ENCODE measurements around the gene SPDEF. TPM values are rescaled to one million over a fixed set of nuclear protein-coding genes. Genes with fewer than 3 reads are reported as not detected.

The SPDEF gene
- polyA plus RNA-seq, 1 donor (not counting 4 experiments of a cell fraction or from before 2014, with no cell fraction given): 0.03 TPM

- H3K4me2 ChIP-seq (ENCODE audit: control insufficient read depth, extremely low read depth, insufficient read depth, low read depth, low read length): no peak overlapping the region
- H3K9ac ChIP-seq (ENCODE audit: control insufficient read depth, extremely low read depth, insufficient read depth, low read length): no peak overlapping the region
- peaks cover 7% of the 10 kb centered on the region for H3K27me3 ChIP-seq (ENCODE audit: control insufficient read depth, extremely low read depth, insufficient read depth, low read length)
- H3K4me1 ChIP-seq (ENCODE audit: control insufficient read depth, extremely low read depth, insufficient read depth, low read length): no peaks in the 10 kb centered on the region
- no peaks in the 10 kb centered on the region for H3K9me1 ChIP-seq (ENCODE audit: control insufficient read depth, extremely low read depth, insufficient read depth, low read length)
- no peaks in the 10 kb centered on the region for H3K9me3 ChIP-seq (ENCODE audit: control insufficient read depth, low read depth, low read length)
- no peaks in the 10 kb centered on the region for H3K36me3 ChIP-seq (ENCODE audit: control insufficient read depth in 2 of 2, extremely low read depth in 1 of 2, insufficient read depth in 2 of 2, low read length in 2 of 2)
- no peak overlapping the region for H3K4me3 ChIP-seq (ENCODE audit: control insufficient read depth in 2 of 3, extremely low read depth in 1 of 3, insufficient read depth in 2 of 3, low read depth in 1 of 3, low read length in 3 of 3)
- no peak overlapping the region for H2AFZ ChIP-seq (ENCODE audit: control insufficient read depth, low read length)
- TF ChIP-seq CTCF (optimal IDR thresholded peaks at IDR 0.05 in 1 of 3, IDR thresholded peaks at IDR 0.05 in 1 of 3, conservative IDR thresholded peaks at IDR 0.05 in 1 of 3; ENCODE audit: extremely low read depth in 1 of 3, insufficient read depth in 2 of 3, low read length in 3 of 3) (no peak), EZH2 (IDR thresholded peaks at IDR 0.05; ENCODE audit: low read length) (no peak)
- no peak for FAIRE-seq
- H3K79me2 ChIP-seq (ENCODE audit: control insufficient read depth, insufficient read depth, low read length): no peaks in the 10 kb centered on the region
- dilution Hi-C loops (cut with MboI; ENCODE audit: extremely low pct_ligation_motif_present, low sequenced_read_pairs): no loop called here
- no peak for DNase-seq (ENCODE audit: low read depth, low spot score)
- H4K20me1 ChIP-seq (ENCODE audit: control insufficient read depth, extremely low read depth, insufficient read depth, low read length): no peaks in the 10 kb centered on the region
- no peak overlapping the region for H3K27ac ChIP-seq (ENCODE audit: control insufficient read depth, insufficient read depth, low read length)
Observed at GRCh38 chr6:34570066-34570833, 14.1 kb upstream of the SPDEF start.

GRCh38 chr6:34569361-34569973, 13.3 kb upstream of the SPDEF start:
- H3K27me3 ChIP-seq (ENCODE audit: control insufficient read depth, extremely low read depth, insufficient read depth, low read length): peaks cover 15% of the 10 kb centered on the region
- no peak for TF ChIP-seq CTCF (optimal IDR thresholded peaks at IDR 0.05 in 1 of 3, IDR thresholded peaks at IDR 0.05 in 1 of 3, conservative IDR thresholded peaks at IDR 0.05 in 1 of 3; ENCODE audit: extremely low read depth in 1 of 3, insufficient read depth in 2 of 3, low read length in 3 of 3)
- no peaks in the 10 kb centered on the region for H3K36me3 ChIP-seq (ENCODE audit: control insufficient read depth in 2 of 2, extremely low read depth in 1 of 2, insufficient read depth in 2 of 2, low read length in 2 of 2)
- DNase-seq (ENCODE audit: low read depth, low spot score) (no peak), FAIRE-seq (no peak)
- H3K79me2 ChIP-seq (ENCODE audit: control insufficient read depth, insufficient read depth, low read length): no peaks in the 10 kb centered on the region
- no peak overlapping the region for H2AFZ ChIP-seq (ENCODE audit: control insufficient read depth, low read length)
- H3K9ac ChIP-seq (ENCODE audit: control insufficient read depth, extremely low read depth, insufficient read depth, low read length): no peak overlapping the region
- dilution Hi-C loops (cut with MboI; ENCODE audit: extremely low pct_ligation_motif_present, low sequenced_read_pairs): no loop called here
- no peaks in the 10 kb centered on the region for H3K9me1 ChIP-seq (ENCODE audit: control insufficient read depth, extremely low read depth, insufficient read depth, low read length)
- no peaks in the 10 kb centered on the region for H4K20me1 ChIP-seq (ENCODE audit: control insufficient read depth, extremely low read depth, insufficient read depth, low read length)
- no peak overlapping the region for H3K4me2 ChIP-seq (ENCODE audit: control insufficient read depth, extremely low read depth, insufficient read depth, low read depth, low read length)
- H3K9me3 ChIP-seq (ENCODE audit: control insufficient read depth, low read depth, low read length): no peaks in the 10 kb centered on the region
- H3K4me1 ChIP-seq (ENCODE audit: control insufficient read depth, extremely low read depth, insufficient read depth, low read length): no peaks in the 10 kb centered on the region
- no peak overlapping the region for H3K27ac ChIP-seq (ENCODE audit: control insufficient read depth, insufficient read depth, low read length)
- H3K4me3 ChIP-seq (ENCODE audit: control insufficient read depth in 2 of 3, extremely low read depth in 1 of 3, insufficient read depth in 2 of 3, low read depth in 1 of 3, low read length in 3 of 3): no peak overlapping the region
